ENCODE data around the gene SDF2L1. TPM values are rescaled to one million over a fixed set of nuclear protein-coding genes. Genes with fewer than 3 reads are reported as not detected.
"Not testable (repeated sequence)": the region's sequence is repeated elsewhere in the genome, so short reads cannot be mapped to it uniquely, and the experiment has no call there.

Gene SDF2L1
- total RNA-seq, 1 donor = 18.3 TPM

DNA sequence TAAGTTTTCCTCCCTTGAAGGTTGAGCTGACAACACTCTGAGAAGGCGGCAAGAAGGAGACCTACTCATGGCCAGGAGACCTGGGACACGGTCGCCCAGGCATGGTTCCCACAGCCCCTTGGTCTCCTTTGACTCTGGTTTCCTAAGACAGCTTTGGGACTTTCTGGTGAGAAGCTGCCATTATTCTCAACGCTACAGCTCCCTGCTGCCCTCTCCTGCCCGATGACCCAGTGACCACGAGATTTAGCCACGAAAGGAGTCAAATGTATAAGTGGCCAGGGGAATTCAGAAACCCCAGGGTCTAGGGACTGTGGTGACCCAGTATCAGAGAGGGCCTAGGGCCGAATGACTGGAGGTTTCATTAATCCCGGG lies 699 bp upstream of the SDF2L1 start:
- H3K4me3 ChIP-seq (ENCODE audit: low read depth, low read length) = peak overlapping the region; percentile 70
- peak; percentile 61 for DNase-seq (ENCODE audit: low read depth)
- TF ChIP-seq, protein P1, sequence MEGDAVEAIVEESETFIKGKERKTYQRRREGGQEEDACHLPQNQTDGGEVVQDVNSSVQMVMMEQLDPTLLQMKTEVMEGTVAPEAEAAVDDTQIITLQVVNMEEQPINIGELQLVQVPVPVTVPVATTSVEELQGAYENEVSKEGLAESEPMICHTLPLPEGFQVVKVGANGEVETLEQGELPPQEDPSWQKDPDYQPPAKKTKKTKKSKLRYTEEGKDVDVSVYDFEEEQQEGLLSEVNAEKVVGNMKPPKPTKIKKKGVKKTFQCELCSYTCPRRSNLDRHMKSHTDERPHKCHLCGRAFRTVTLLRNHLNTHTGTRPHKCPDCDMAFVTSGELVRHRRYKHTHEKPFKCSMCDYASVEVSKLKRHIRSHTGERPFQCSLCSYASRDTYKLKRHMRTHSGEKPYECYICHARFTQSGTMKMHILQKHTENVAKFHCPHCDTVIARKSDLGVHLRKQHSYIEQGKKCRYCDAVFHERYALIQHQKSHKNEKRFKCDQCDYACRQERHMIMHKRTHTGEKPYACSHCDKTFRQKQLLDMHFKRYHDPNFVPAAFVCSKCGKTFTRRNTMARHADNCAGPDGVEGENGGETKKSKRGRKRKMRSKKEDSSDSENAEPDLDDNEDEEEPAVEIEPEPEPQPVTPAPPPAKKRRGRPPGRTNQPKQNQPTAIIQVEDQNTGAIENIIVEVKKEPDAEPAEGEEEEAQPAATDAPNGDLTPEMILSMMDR (IDR thresholded peaks at IDR 0.05; ENCODE audit: insufficient read depth, low read length) = peak; percentile 69

DNA sequence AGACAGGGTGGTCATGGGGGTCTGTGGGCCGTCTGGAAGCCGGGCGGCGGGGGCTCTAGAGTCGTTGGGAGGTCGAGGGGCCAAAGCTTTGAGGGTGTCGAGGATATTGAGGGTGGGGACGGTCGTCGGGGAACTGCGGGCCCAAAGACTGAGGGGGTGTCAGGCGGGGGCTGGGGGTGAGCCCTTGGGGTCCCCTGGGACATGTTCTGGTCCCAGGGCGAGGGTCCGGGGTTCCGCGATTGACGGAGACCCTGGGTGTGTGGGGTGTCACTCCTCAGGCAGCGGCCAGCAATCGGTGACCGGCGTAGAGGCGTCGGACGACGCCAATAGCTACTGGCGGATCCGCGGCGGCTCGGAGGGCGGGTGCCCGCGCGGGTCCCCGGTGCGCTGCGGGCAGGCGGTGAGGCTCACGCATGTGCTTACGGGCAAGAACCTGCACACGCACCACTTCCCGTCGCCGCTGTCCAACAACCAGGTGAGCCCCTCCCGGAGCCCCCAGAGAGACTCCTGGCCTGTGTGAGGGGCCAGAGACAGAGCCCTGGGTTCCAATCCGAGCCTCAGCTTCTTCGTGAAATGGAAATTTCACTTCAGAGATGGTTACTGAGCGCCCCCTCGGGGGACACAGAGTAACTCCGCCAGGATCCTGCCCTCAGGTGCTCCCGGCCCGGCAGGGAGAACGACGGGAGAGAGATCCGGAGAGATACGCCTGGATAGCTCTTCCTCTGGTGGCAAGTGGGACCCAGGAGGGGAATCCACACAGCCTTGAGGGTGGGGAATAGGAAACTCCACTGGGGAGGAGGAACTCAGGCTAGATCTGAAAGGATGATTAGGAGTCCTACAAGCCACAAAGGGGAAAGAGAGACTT lies 714 bp downstream of the SDF2L1 start:
- peak overlapping the region; percentile 82 for H3K4me3 ChIP-seq (ENCODE audit: low read depth, low read length)
- DNase-seq (ENCODE audit: low read depth) = peak; percentile 52
- TF ChIP-seq, protein P1 (IDR thresholded peaks at IDR 0.05; ENCODE audit: insufficient read depth, low read length) = peak; percentile 67

DNA sequence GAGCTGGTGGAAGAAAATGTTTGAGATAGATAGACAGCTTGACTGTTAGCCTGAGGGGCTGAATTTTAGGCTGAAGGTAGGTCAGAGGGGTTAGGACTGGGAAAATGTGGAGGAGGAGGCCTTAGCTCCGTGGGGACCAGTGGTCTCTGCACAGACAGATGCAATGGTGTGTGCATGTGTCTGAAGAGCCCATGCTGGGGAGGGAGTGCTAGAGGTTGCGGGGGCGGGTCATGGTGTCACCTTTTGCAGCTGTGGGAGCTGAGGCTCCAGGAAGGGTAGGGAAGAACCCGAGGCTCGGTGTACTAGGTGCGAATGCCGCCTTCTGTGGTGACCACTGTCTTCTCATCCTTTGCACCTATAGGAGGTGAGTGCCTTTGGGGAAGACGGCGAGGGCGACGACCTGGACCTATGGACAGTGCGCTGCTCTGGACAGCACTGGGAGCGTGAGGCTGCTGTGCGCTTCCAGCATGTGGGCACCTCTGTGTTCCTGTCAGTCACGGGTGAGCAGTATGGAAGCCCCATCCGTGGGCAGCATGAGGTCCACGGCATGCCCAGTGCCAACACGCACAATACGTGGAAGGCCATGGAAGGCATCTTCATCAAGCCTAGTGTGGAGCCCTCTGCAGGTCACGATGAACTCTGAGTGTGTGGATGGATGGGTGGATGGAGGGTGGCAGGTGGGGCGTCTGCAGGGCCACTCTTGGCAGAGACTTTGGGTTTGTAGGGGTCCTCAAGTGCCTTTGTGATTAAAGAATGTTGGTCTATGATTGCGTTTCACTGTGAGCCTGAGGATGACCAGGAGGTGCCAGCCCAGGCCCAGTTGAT lies 1.6 kb downstream of the SDF2L1 start:
- H3K4me3 ChIP-seq (ENCODE audit: low read depth, low read length) = peak overlapping the region; percentile 82
- TF ChIP-seq, protein P1 (IDR thresholded peaks at IDR 0.05; ENCODE audit: insufficient read depth, low read length) = no peak
- DNase-seq (ENCODE audit: low read depth) = no peak

DNA sequence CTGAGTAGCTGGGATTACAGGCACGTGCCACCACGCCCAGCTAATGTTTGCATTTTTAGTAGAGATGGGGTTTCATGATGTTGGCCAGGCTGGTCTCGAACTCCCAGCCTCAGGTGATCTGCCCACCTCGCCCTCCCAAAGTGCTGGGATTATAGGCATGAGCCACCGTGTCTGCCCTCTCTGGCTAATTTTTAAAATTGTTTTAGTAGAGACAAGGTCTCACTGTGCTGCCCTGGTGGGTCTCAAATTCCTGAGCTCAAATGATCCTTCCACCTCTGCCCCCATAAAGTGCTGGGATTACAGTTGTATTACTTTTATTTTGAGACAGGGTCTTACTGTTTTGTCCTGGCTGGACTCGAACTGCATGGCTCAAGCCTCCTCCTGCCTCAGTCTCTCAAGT lies 3.4 kb downstream of the SDF2L1 start:
- not testable (repeated sequence) for DNase-seq (ENCODE audit: low read depth); H3K4me3 ChIP-seq (ENCODE audit: low read depth, low read length)

DNA sequence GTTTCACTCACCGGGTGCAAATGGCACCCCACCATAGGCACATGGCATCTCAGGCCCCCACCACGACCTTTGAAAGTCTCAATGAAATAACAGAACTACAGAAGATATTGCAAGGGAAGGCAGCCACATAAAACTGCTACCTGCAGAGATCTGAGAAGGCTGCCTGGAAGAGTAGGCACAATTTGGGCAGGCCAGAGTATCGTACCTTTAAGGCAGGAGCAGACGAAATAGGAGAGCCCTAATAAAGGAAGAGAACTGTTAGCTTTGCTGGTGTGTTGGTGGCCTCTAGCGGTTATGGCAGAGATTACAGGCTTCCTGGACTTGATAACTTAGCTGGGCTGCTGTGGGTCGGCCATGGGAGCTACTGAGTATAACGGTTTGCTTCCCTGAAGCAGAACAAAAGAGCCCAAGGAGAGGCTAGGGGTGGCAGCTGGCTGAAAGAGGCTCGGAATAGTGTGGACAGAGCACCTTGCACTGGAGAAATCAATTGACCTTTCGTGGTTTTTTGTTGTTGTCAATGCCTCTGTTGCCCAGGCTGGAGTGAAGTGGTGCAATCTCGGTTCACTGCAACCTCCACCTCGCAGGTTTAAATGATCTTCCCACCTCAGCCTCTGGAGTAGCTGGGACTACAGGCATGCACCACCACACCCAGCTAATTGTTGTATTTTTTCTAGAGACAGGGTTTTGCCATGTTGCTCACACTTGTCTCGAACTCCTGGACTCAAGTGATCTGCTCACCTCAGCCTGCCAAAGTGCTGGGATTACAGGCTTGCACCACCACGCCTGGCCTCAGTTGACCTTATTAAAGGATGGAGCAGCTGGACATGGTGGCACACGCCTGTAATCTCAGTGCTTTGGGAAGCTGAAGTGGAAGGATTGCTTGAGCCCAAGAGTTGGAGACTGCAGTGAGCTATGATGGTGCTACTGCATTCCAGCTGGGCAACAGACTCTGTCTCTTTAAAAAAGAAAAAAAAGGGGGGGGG lies 4.8 kb downstream of the SDF2L1 start:
- peak; percentile 88 for DNase-seq (ENCODE audit: low read depth)
- TF ChIP-seq, protein P1 (IDR thresholded peaks at IDR 0.05; ENCODE audit: insufficient read depth, low read length) = peak; percentile 93
- H3K4me3 ChIP-seq (ENCODE audit: low read depth, low read length) = no peak overlapping the region

DNA sequence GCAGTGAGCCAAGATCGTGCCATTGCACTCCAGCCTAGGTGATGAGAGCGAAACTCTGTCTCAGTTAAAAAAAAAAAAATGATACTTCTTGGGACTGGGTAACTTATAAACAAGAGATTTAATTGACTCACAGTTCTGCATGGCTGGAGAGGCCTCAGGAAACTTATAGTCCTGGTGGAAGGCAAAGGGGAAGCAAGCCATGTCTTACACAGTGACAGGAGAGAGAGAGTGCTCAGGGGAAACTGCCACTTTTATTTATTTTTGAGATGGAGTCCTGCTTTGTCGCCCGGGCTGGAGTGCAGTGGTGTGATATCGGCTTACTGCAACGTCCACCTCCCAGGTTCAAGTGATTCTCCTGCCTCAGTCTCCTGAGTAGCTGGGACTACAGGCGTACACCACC lies 8.2 kb downstream of the SDF2L1 start:
- no peak for DNase-seq (ENCODE audit: low read depth)
- TF ChIP-seq, protein P1 (IDR thresholded peaks at IDR 0.05; ENCODE audit: insufficient read depth, low read length) = no peak
- no peak overlapping the region for H3K4me3 ChIP-seq (ENCODE audit: low read depth, low read length)
